GM12878 (cell line): ENCODE measurements around the gene GABBR2. TPM values are rescaled to one million over a fixed set of nuclear protein-coding genes. Genes with fewer than 3 reads are reported as not detected.

Experiments
- ATAC-seq: fragments of 200-7000 bp; cut with Tn5 transposase; 3 replicates; pipeline ENCODE4 v1.9.1; 2020; ENCODE audit warnings: mild to moderate bottlenecking, moderate library complexity
- BruUV-seq: library from RNA; stranded (reverse); fragments of 400-500 nt; replicated peaks from 2 replicates; lab custom pipeline; 2021; lab: Mats Ljungman, UMichigan
- CTCF ChIA-PET: fragments of 300-600 bp; sonication (Branson Sonifier 250); formaldehyde crosslinking; extraction: SDS; loops from one replicate; lab custom pipeline; 2021; ENCODE audit warnings: inconsistent platforms; lab: Yijun Ruan, JAX
- POLR2A ChIA-PET: fragments of 350-600 bp; formaldehyde crosslinking; extraction: SDS; loops from one replicate; lab custom pipeline; 2021; ENCODE audit warnings: inconsistent platforms; lab: Charles Lee
- RAD21 ChIA-PET: fragments of 300-600 bp; sonication (Branson Sonifier 250); formaldehyde crosslinking; loops from one replicate; lab custom pipeline; 2023; ENCODE audit warnings: antibody characterized with exemption; ENCODE audit not compliant: unreplicated experiment; lab: Charles Lee
- SMC1A ChIA-PET: fragments of 300-600 bp; sonication (Branson Sonifier 250); formaldehyde crosslinking; loops from one replicate; lab custom pipeline; 2023; ENCODE audit not compliant: unreplicated experiment, uncharacterized antibody; lab: Charles Lee
- DNase-seq: peaks from one replicate; pipeline ENCODE4 v3.0.0-alpha.2; 2011; ENCODE audit warnings: low read depth, low spot score
- FAIRE-seq: peaks from 3 replicates; lab custom pipeline; 2011; peaks lifted over from hg19 to GRCh38; lab: Jason Lieb, UNC
- H2AFZ ChIP-seq: 2 replicates; pipeline ENCODE4 v1.6.0; 2011; ENCODE audit warnings: low read depth, low read length, control low read depth; ENCODE audit not compliant: control insufficient read depth
- H3K27ac ChIP-seq: 2 replicates; pipeline ENCODE4 v1.5.1; 2011; ENCODE audit warnings: control low read depth; ENCODE audit not compliant: control insufficient read depth, insufficient read depth
- H3K27me3 ChIP-seq, 2 experiments: replicated peaks in 1 of 2; 2 replicates each; pipeline versions ENCODE4 v1.6.0 to v1.6.1; 2011; ENCODE audit warnings: low read length in 1 of 2; ENCODE audit not compliant: control insufficient read depth in 2 of 2, insufficient read depth in 2 of 2
- H3K36me3 ChIP-seq, 2 experiments: 2 replicates each; pipeline ENCODE4 v1.5.1; 2011; ENCODE audit warnings: low read length in 1 of 2; ENCODE audit not compliant: control insufficient read depth in 2 of 2, insufficient read depth in 2 of 2
- H3K4me1 ChIP-seq: 2 replicates; pipeline ENCODE4 v1.6.1; 2011; ENCODE audit warnings: mild to moderate bottlenecking, low read length, moderate library complexity, mixed read lengths; ENCODE audit not compliant: control insufficient read depth, insufficient read depth
- H3K4me2 ChIP-seq: 2 replicates; pipeline ENCODE4 v1.6.0; 2011; ENCODE audit warnings: control low read depth; ENCODE audit not compliant: control insufficient read depth, insufficient read depth
- H3K4me3 ChIP-seq: fragments of 200-600 bp; sonication (generic); 2 replicates; pipeline ENCODE4 v1.5.1; 2016
- H3K79me2 ChIP-seq: 2 replicates; pipeline ENCODE4 v1.6.0; 2011; ENCODE audit warnings: low read length; ENCODE audit not compliant: control insufficient read depth, insufficient read depth
- H3K9ac ChIP-seq: 2 replicates; pipeline ENCODE4 v1.8.0; 2011; ENCODE audit warnings: low read length, control low read depth, mixed read lengths; ENCODE audit not compliant: control insufficient read depth, insufficient read depth
- H3K9me3 ChIP-seq: replicated peaks from 3 replicates; pipeline ENCODE4 v1.5.1; 2011; ENCODE audit warnings: mild to moderate bottlenecking, low read length; ENCODE audit not compliant: control insufficient read depth, insufficient read depth
- H4K20me1 ChIP-seq: 2 replicates; pipeline ENCODE4 v1.6.0; 2011; ENCODE audit not compliant: control insufficient read depth, insufficient read depth
- BCL11A ChIP-seq: IDR thresholded peaks from 2 replicates; pipeline ENCODE4 v1.6.1; 2011; ENCODE audit warnings: low read depth, low read length
- CREM ChIP-seq: IDR thresholded peaks from 2 replicates; pipeline ENCODE4 v1.6.1; 2014; ENCODE audit warnings: antibody characterized with exemption, low read depth
- ESRRA ChIP-seq: IDR thresholded peaks from 2 replicates; pipeline ENCODE4 v1.6.1; 2012; ENCODE audit warnings: mild to moderate bottlenecking, low read length, improper control_type of control experiment
- ETV6 ChIP-seq, 2 experiments: fragments of 450-650 bp in 1 of 2; IDR thresholded peaks in 1 of 2; conservative IDR thresholded peaks in 1 of 2; 2 replicates each; pipeline ENCODE4 v1.6.1; 2014; ENCODE audit warnings: antibody characterized with exemption in 1 of 2, borderline replicate concordance in 1 of 2, low read depth in 1 of 2, mild to moderate bottlenecking in 1 of 2, moderate library complexity in 1 of 2
- KAT2A ChIP-seq: conservative IDR thresholded peaks from 2 replicates; pipeline ENCODE4 v1.6.1; 2011; ENCODE audit warnings: low read depth, low read length; ENCODE audit not compliant: control insufficient read depth
- NR2C2 ChIP-seq: IDR thresholded peaks from 2 replicates; pipeline ENCODE4 v1.6.1; 2011; ENCODE audit warnings: borderline replicate concordance, low read depth; ENCODE audit not compliant: control insufficient read depth, insufficient read length
- PAX8 ChIP-seq: fragments of 450-650 bp; IDR thresholded peaks from 2 replicates; pipeline ENCODE4 v1.6.1; 2017; ENCODE audit warnings: mild to moderate bottlenecking, moderate library complexity
- RBBP5 ChIP-seq: fragments of 200-600 bp; sonication (generic); conservative IDR thresholded peaks from 2 replicates; pipeline ENCODE4 v1.6.1; 2016
- STAT1 ChIP-seq: fragments of 450-650 bp; conservative IDR thresholded peaks from 2 replicates; pipeline ENCODE4 v1.6.1; 2014; ENCODE audit warnings: antibody characterized with exemption, mild to moderate bottlenecking
- SUPT20H ChIP-seq: IDR thresholded peaks from 2 replicates; pipeline ENCODE4 v1.6.1; 2011; ENCODE audit warnings: low read depth, mild to moderate bottlenecking, low read length, moderate library complexity, borderline replicate concordance; ENCODE audit not compliant: control insufficient read depth
- ZBED1 ChIP-seq: IDR thresholded peaks from 2 replicates; pipeline ENCODE4 v1.6.1; 2016; ENCODE audit warnings: borderline replicate concordance
- ZBTB33 ChIP-seq: fragments of 450-650 bp; IDR thresholded peaks from 2 replicates; pipeline ENCODE4 v1.6.1; 2017; ENCODE audit warnings: mild to moderate bottlenecking
- ZBTB4 ChIP-seq: fragments of 450-650 bp; formaldehyde crosslinking; IDR thresholded peaks from 2 replicates; pipeline ENCODE4 v1.4.0; 2022; ENCODE audit warnings: mild to moderate bottlenecking, moderate library complexity
- ZNF217 ChIP-seq: fragments of 450-650 bp; IDR thresholded peaks from 2 replicates; pipeline ENCODE4 v1.6.1; 2017; ENCODE audit warnings: antibody characterized with exemption, mild to moderate bottlenecking
- WGBS: methylation state at CpG from one replicate; pipeline ENCODE4 v1.1.6; 2016; ENCODE audit warnings: low lambda C conversion rate; ENCODE audit not compliant: insufficient replicate concordance, insufficient coverage; ENCODE audit errors: missing lambda C conversion rate; 5-methylcytosine and 5-hydroxymethylcytosine counted together
- in situ Hi-C: fragments of 300-500 bp; cut with MboI; formaldehyde crosslinking; loops from 9 replicates; pipeline ENCODE4 v1.14.3; 2018; ENCODE audit warnings: mixed read lengths
- intact Hi-C: fragments of 100-400 bp; cut with micrococcal nuclease; formaldehyde crosslinking; loops from one replicate; pipeline ENCODE4 v1.14.2; 2022; ENCODE audit not compliant: unreplicated experiment
- polyA plus RNA-seq, 11 experiments: library from polyadenylated mRNA; depleted of rRNA in 4 of 11; unstranded in 6 of 11; stranded (reverse) in 5 of 11; fragments of >200 nt; fragmentation: Nextera tagmentation in 4 of 11; fragmentation: Illumina TruSeq in 1 of 11; extraction: Ambion mirVana in 4 of 11; extraction: Trizol in 1 of 11; gene quantifications; 1 replicate in 1 of 11; 2 replicates in 10 of 11; pipeline versions ENCODE4 v1.2.1 to v1.2.3, GENCODE V29; 2011 to 2016; ENCODE audit warnings: inconsistent platforms in 2 of 11, missing spikeins in 2 of 11, low read depth in 1 of 11
- total RNA-seq, 4 experiments: library from RNA; depleted of rRNA in 3 of 4; stranded (reverse); fragments of >200 nt in 3 of 4; fragmentation: Illumina TruSeq in 1 of 4; extraction: Trizol in 1 of 4; gene quantifications; 2 replicates each; pipeline versions ENCODE4 v1.2.1 to v1.2.3, GENCODE V29; 2013 to 2021

Gene GABBR2
- total and polyA plus RNA-seq, 10 of the 15 experiments (the other 5 are each of a cell fraction or from before 2014, with no cell fraction given): 0.02 to 2.2 (median 0.06) TPM; not detected in 2

- Histone ChIP-seq H3K27me3 (no peaks in the 10 kb centered on the region; a peak in 2 of 4 replicates), H3K9ac (no peak overlapping the region), H4K20me1 (no peaks in the 10 kb centered on the region), H3K36me3 (no peaks in the 10 kb centered on the region), H3K4me2 (no peak overlapping the region), H3K4me1 (no peaks in the 10 kb centered on the region), H3K27ac (no peak overlapping the region), H3K79me2 (no peaks in the 10 kb centered on the region), H3K4me3 (no peak overlapping the region), H3K9me3 (no peaks in the 10 kb centered on the region), H2AFZ (no peak overlapping the region)
- CTCF ChIA-PET: interaction anchor here (3.1 kb wide), 1 partner anchor 14 kb away, joined by 9 read pairs; no protein-coding TSS in a partner anchor
- no peak for ATAC-seq
- no peak for FAIRE-seq
- in situ Hi-C loops: no loop called here
- no peak for TF ChIP-seq SUPT20H
- TF ChIP-seq ZBED1: no peak
- no peak for TF ChIP-seq ZBTB4
- no peak for TF ChIP-seq ESRRA
- BruUV-seq: no TSS peak
- SMC1A ChIA-PET: no interaction called here
- DNase-seq: no peak
- POLR2A ChIA-PET: no interaction called here
- RAD21 ChIA-PET: interaction anchor here (0.9 kb wide), 1 partner anchor 209 kb away, joined by 3 read pairs; no protein-coding TSS in a partner anchor
- intact Hi-C loops: no loop called here
These were observed 186.2 kb downstream of the GABBR2 start for GRCh38 chr9:98522487-98522886.

- Histone ChIP-seq H3K4me3 (no peak overlapping the region), H3K9me3 (no peaks in the 10 kb centered on the region), H4K20me1 (no peaks in the 10 kb centered on the region), H3K36me3 (no peaks in the 10 kb centered on the region), H3K9ac (no peak overlapping the region), H2AFZ (no peak overlapping the region), H3K4me2 (no peak overlapping the region), H3K79me2 (no peaks in the 10 kb centered on the region), H3K27ac (no peak overlapping the region), H3K27me3 (no peaks in the 10 kb centered on the region; a peak in 2 of 4 replicates), H3K4me1 (no peaks in the 10 kb centered on the region)
- BruUV-seq: no TSS peak
- DNase-seq: no peak
- TF ChIP-seq ZBTB33 (no peak), BCL11A (no peak), STAT1 (no peak), CREM (no peak), RBBP5 (no peak), PAX8 (no peak), ETV6 (conservative IDR thresholded peaks at IDR 0.05 in 1 of 2, IDR thresholded peaks at IDR 0.05 in 1 of 2; ENCODE audit: borderline replicate concordance in 1 of 2, low read depth in 1 of 2) (no peak), ZNF217 (no peak), KAT2A (no peak), NR2C2 (no peak)
- in situ Hi-C loops (no loop called here), intact Hi-C loops (no loop called here)
- ChIA-PET CTCF (no interaction called here), POLR2A (no interaction called here), SMC1A (no interaction called here), RAD21 (no interaction called here)
- FAIRE-seq: no peak
- ATAC-seq: no peak
- WGBS: 32% methylated on average over 3 of the region's 3 CpGs
These were observed 187.6 kb downstream of the GABBR2 start for GRCh38 chr9:98521141-98521540.
